NCI-H128 (cell line): ENCODE measurements around the gene KRTAP4-8.
"Not testable (repeated sequence)": the region's sequence is repeated elsewhere in the genome, so short reads cannot be mapped to it uniquely, and the experiment has no call there.

ENCODE experiments used
- DNase-seq: peaks from one replicate; lab custom pipeline; 2025; ENCODE audit not compliant: unreplicated experiment; lab: John Stamatoyannopoulos, UW

The KRTAP4-8 gene

DNA sequence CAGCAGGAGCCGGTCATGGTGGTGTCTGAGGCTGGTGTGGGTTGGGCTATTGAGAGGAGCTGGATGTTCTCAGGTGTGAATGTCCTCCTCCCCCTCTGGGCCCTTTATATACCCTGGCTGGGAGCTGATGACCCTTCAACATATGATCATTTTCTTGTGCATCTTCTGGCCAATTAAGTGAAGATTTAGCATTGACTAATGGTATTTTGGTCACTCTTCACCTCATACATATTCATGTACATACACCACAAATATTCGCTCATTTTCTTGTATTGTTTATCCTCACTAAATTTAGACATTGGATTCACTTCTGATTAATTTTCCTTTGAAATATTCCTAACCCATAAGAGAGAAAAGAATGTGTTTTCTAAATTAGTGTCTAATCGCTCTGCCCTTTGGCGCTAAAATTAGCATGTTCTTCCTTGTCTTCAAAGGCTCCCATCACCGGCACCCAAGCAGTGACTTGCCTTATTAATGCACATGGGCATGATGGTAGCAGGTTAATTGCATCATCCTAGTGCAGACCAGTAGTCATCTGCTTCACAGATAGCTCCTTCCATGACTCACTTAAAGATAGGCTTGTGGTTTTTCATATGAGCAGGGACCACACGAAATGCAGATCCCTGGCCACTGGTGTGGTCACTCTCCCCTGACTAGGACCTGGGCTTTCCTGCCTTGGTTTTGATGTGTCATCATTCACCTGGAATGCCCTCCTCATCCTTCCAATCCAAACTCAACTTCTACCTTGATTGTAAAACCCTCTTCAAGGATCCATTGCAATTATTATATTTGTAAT is 31.9 kb downstream of the KRTAP4-8 start, which contains the start of gene KRTAP2-4:
Gene KRTAP2-4, minus strand, starts transcription at position 51 of the 796 bp plus-strand sequence. Its CDS starts 34 bp downstream, at position 17.
- no peak for DNase-seq

DNA sequence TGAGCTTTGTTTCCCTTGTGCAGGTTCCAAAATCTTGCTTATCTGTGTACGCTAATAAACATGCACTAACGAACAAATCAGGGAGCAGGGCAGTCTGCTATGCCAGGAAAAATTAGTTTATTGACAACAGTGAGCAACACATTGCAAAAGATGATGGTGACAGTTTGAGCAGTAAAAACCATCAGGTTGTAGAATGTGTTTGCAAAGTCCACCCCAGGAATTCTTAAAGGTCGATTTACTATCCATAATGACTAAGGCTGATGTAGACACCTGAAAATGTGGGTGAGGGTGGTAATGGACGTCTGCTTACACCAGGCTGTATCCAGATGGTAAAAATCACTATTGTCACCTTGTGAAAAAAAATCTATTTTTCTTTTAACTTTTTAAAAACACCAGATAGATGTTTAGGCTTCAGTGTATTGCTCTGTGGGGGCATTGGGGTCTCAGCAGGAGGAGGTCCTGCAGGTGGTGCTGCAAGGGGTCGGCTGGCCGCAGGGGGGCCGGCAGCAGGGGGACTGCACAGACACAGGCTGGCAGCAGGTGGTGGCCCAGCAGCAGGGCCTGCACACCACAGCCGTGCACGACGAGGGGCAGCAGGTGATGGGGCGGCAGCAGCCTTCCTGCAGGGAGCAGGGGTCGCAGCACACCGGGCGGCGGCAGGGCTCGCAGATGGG is 32.8 kb downstream of the KRTAP4-8 start:
- not testable (repeated sequence) for DNase-seq

GRCh38 chr17:41064301-41064700 is 33.6 kb downstream of the KRTAP4-8 start:
- no peak for DNase-seq

DNA sequence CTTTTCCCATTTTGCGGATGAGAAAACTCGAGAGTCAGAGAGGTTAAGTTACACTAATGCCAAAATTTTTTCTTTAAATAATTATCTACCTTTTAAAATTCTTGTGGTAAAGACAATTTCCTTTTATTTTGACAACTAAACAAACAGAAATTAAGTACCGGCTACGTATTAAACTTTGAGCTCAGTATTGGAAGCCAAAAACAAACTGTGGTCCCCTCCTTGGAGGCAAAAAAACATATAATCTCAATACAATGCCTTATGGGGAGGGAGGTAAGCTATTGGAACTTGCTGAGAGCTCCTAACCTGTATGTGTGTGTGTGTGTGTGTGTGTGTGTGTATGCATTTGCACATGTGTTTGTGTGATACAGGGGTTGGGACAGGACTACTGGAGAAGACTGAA is 34.5 kb downstream of the KRTAP4-8 start:
- DNase-seq, result no peak

- DNase-seq, result no peak
Observed at GRCh38 chr17:41061964-41062363, 36.0 kb downstream of the KRTAP4-8 start.

DNA sequence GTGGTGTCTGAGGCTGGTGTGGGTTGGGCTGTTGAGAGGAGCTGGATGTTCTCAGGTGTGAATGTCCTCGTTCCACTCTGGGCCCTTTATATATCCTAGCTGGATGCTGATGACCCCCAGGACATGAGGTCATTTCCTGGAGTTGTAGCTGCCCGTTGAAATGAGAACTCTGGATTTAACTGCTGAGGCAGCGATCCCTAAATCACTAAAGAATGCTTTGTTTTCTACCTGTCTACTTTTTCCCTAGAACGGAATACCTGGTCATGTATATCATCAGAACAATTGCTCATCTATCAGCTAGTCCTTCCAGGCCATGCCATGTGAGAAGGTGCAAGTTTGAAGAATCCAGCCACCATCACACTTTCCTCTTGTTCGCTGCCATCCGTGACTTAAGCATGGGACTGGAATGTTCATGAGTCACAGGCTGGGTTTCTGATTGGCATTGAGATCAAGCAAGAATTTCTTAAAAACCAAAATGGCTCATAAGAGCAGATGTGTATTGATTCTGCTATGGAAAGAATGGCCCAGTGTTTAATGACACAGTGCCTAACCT is 37.8 kb downstream of the KRTAP4-8 start, which contains the start of gene KRTAP2-3:
Gene KRTAP2-3, minus strand, starts transcription at position 63 of the 553 bp plus-strand sequence. CDS start 64 bp downstream, outside the sequence.
- no peak for DNase-seq

GRCh38 chr17:41059276-41060051 is 38.5 kb downstream of the KRTAP4-8 start:
- not testable (repeated sequence) for DNase-seq

DNA sequence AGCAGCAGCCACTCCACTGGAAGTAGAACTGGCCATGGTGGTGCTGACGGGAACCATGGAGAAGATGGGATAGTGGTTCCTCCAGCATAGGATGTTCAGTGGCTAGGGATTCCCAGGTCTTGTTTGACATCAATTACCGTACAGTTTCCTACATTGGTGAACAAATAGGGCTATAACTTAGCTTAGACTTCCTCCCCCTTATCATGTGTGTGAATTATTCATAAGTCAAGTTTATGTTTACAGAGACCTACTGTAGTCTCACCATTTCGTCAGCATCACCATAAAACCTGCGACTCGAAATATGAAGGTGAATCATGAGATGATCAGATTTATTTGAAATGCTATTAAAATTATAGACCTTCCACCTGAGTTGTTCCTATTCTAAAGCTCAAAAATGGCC is 39.2 kb downstream of the KRTAP4-8 start:
- DNase-seq, result no peak

DNA sequence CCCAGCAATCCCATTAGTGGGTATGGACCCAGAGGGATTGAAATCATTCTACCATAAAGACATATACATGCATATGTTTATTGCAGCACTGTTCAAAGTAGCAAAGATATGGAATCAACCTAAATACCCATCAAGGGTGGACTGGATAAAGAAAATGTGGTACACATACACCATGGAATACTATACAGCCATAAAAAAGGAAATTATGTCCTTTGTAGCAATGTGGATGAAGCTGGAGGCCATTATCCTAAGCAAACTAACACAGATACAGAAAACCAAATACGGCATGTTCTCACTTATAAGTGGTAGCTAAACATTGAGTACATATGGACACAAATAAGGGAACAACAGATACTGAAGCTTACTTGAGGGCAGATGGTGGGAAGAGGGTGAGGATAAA is 40.4 kb downstream of the KRTAP4-8 start:
- DNase-seq, result no peak

DNA sequence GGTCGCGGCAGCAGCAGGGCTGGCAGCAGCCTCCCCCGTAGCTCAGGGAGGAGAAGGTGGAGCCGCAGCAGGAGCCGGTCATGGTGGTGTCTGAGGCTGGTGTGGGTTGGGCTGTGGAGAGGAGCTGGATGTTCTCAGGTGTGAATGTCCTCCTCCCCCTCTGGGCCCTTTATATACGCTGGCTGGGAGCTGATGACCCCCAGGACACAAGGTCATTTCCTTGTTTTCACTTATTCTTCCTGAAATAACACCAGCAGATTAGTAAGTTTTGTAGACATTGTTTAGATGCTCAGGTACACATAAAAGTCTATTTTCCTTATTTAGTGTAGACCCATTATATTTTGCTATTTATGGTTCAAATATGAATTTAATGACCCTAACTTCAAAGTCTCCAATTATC is 42.8 kb downstream of the KRTAP4-8 start, which contains the start of gene KRTAP2-2:
Gene KRTAP2-2, minus strand, starts transcription at position 101 of the 400 bp plus-strand sequence. Its CDS starts 19 bp downstream, at position 82.
- DNase-seq, result not testable (repeated sequence)

- not testable (repeated sequence) for DNase-seq
Observed at GRCh38 chr17:41054556-41054955, 43.4 kb downstream of the KRTAP4-8 start.

- no peak for DNase-seq
Observed at GRCh38 chr17:41054025-41054424, 43.9 kb downstream of the KRTAP4-8 start.

GRCh38 chr17:41052566-41052965 is 45.4 kb downstream of the KRTAP4-8 start:
- no peak for DNase-seq

GRCh38 chr17:41049110-41049509 is 48.8 kb downstream of the KRTAP4-8 start:
- DNase-seq, result no peak

GRCh38 chr17:41048441-41048840 is 49.5 kb downstream of the KRTAP4-8 start:
- DNase-seq, result no peak
